GM21737 (cell line): ENCODE measurements around the gene IGSF3.
"Not testable (repeated sequence)": the region's sequence is repeated elsewhere in the genome, so short reads cannot be mapped to it uniquely, and the experiment has no call there.

Experiments
- ATAC-seq: cut with Tn5 transposase; IDR thresholded peaks from one replicate; pipeline ENCODE4 v1.9.1; 2021; ENCODE audit warnings: mild to moderate bottlenecking, moderate library complexity; ENCODE audit not compliant: unreplicated experiment

The IGSF3 gene

GRCh38 chr1:116664366-116664977 is 3.1 kb downstream of the IGSF3 start:
- no peak for ATAC-seq

DNA sequence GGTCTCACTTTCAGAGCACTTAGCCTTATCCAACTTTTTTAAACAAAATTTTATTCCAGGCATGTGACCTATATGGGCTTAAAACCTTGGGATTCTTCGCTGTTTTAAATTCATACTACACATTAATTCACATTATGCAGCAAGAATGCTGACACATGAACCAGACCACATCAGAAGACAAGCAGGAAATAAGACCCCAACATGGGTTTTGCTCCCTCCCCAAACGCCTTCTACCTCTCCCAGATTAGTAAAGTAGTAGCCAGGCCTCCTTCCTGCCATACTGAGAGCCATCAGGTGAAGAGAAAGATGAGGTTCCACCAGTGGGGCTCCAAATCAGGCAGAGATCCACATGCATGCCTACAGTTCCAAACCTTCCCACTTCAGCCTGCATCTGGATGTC is 3.7 kb downstream of the IGSF3 start:
- no peak for ATAC-seq

DNA sequence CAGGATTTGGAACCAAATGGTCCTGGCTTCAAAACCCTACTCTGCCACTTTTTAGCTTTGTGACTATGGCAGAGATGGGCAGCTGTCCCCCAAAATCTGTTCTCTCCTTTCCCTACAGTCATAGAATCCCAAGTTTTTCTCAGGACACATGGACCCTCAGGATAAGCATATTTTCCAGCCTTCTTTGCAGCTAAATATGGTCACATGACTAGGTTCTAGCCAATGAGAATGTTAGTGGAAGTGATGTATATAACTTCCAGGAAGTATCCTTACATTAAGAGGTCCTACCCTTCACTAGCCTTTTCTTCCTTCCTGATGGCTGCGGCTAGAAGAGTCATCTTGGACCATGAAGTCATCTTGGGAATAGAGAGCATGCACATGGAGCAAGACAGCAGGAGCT is 5.9 kb downstream of the IGSF3 start:
- no peak for ATAC-seq

- not testable (repeated sequence) for ATAC-seq
Observed at GRCh38 chr1:116658645-116659044, 8.9 kb downstream of the IGSF3 start.

DNA sequence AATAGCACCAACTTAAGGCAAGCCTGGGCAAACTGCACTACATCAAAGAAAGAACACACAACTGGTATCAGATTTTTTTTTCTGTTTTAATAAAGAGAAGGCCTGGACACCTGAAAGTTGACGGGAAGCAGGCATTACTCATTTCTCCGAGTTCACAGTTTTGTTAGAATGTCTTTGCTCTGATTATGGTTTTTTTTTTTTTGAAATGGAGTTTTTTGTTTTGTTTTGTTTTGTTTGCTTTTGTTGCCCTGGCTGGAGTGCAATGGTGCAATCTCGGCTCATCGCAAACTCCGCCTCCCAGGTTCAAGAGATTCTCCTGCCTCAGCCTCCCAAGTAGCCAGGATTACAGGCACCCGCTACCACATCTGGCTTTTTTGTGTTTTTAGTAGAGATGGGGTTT is 9.7 kb downstream of the IGSF3 start:
- not testable (repeated sequence) for ATAC-seq

GRCh38 chr1:116654351-116654750 is 13.2 kb downstream of the IGSF3 start:
- no peak for ATAC-seq

DNA sequence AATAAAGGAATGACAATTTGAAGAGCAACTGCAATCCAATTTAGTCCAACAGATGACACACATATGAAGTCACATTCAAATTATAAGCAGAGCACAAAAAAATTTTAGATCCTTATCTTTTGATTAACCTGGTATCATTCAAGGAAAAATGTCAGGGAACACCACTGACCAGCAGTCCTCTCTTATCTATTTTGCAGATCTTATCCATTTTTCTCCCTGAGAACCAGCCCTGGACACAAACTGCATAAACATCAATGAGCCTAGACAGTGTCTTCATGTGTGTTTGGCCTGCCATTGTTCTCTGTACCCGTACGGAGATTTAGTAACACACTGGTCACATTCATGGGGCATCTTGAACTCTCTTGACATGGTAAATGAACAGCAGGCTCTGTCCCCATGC is 14.9 kb downstream of the IGSF3 start:
- not testable (repeated sequence) for ATAC-seq

DNA sequence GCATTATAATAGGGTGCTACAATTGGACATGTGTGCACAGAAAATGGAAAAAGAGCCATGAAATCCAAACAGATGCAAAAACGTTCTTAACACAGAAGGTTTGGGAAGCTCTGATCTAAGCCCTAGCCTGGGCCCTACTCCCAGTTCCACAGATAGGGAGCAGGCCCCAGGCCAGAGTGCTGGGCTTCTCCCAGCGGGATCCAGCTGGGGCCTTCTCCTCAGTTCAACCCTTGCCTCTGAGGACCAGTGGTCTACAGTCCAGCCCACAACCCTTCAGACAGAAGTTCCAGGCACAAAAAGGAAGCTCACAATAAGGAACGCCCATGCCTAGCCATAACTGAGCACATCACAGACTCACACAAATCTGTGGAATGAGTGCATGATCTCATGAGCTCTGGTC is 16.8 kb downstream of the IGSF3 start:
- not testable (repeated sequence) for ATAC-seq

DNA sequence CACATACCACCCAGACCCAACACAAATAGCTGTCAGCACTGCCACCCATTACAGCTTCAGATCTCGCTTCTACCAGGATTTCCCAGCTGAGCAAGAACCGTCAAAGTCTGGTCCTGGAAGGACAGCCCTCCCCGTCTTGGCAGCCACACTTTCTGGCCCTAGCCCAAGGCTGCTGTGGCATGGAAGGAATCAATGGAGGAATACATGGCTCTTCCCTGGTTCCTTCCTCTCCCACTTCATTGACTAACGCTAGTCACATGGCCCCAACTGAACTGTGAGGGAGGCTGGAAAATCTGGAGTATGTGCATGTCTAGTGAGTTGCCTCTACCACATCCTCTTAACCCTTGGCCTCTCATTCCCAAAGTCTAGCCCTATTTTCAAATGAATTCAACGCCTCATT is 18.5 kb downstream of the IGSF3 start:
- not testable (repeated sequence) for ATAC-seq

GRCh38 chr1:116648325-116648724 is 19.2 kb downstream of the IGSF3 start:
- ATAC-seq: not testable (repeated sequence)

DNA sequence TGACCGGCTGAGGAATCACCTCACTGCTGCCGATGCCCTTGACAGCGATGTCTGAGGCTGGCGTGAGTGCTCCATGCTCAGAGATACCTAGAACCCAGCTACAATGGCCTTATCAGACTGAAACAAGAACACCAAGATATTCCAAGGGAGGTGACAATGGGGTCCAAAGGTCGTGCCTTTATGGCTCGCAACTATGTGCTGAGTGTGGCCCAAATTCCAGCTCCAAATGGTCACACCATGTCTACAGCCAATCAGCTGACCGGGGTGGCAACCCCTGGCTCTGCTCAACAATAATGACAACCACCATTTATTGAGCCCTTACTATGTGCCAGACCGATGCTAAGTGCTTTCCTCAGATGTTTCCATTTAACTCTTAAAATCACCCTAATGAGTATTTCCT is 20.3 kb downstream of the IGSF3 start:
- ATAC-seq: not testable (repeated sequence)

DNA sequence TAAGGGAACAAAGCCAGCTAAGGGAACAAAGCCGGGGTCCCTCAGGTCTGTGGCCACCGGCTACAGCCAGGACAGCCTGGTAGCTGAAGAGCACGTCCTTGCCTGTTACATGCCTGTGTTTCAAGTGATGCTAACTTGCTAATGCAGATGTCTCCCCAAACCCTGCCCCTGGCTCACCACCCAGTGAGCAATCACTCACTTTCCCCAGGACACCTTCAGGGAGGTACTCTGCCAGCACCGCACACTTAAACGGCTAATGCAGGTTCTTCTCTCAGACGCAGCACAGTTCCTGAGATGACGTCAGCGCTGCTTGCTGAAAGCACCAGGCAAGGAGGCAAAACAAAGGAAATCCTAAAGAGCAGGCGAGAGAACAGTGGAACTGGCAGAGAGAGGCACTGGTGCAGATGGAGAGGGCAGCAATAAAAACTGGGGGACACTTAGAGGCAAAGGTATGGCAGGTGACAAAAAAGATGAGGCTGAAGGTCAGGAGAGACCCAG is 20.8 kb downstream of the IGSF3 start:
- ATAC-seq: not testable (repeated sequence)

GRCh38 chr1:116645802-116646672 is 21.5 kb downstream of the IGSF3 start:
- ATAC-seq: not testable (repeated sequence)

DNA sequence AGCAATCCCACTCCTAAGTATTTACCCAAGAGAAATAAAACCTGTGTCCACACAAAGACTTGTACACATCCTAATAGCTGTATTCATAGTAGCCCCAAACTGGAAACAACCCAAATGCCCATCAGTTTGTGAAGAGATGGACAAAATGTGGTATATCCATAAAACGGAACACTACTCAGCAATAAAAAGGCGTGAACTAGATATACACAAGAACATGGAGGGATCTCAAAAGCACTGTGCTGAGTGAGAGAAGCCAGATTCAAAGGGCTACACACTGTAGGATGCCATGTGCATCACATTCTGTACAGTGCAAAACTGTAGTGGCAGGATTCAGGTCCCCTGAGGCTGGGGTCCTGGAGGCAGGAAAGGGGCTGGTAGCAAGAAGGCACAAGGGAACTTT is 22.5 kb downstream of the IGSF3 start:
- ATAC-seq: not testable (repeated sequence)

DNA sequence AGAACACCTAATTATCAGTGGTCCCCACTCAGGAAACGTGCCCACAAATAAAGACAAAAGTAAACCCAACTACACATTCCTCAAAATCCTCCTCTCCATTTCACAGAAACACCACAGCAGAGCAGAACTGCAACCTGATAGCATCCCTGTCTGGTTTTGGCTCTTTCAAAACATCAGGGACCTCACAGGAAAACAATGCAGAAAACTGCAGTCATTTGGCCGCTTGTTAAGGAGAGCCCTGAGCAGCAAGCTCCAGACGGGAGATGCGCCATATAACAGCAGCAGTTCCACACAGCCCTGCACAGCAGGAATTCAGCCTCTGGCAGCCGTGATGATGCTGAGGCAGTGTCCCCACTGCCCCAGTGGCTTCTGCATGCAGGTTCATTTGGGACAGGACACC is 23.4 kb downstream of the IGSF3 start:
- not testable (repeated sequence) for ATAC-seq

DNA sequence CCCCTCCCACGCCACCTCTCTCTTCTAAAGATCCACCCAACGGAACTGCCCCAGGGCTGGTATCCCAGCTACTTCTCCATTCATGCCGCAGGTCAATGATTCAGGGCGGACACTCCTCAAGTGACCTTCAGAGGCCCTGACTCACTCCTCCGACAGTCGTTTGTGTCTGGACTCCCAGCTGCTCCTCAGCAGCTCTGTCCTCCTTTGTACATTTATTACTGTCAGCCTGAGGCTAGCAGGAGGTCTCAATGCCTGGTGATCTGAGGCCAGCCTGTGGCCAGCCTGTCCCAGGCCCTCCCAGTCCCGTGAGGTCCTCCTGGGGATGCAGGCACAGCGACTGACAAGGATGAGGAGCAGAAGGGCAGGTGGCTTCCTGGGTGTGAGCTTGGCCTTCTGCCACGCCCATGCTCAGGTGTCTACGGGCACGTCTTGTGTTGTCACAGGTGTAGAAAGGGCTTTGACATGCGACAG is 24.2 kb downstream of the IGSF3 start:
- not testable (repeated sequence) for ATAC-seq

DNA sequence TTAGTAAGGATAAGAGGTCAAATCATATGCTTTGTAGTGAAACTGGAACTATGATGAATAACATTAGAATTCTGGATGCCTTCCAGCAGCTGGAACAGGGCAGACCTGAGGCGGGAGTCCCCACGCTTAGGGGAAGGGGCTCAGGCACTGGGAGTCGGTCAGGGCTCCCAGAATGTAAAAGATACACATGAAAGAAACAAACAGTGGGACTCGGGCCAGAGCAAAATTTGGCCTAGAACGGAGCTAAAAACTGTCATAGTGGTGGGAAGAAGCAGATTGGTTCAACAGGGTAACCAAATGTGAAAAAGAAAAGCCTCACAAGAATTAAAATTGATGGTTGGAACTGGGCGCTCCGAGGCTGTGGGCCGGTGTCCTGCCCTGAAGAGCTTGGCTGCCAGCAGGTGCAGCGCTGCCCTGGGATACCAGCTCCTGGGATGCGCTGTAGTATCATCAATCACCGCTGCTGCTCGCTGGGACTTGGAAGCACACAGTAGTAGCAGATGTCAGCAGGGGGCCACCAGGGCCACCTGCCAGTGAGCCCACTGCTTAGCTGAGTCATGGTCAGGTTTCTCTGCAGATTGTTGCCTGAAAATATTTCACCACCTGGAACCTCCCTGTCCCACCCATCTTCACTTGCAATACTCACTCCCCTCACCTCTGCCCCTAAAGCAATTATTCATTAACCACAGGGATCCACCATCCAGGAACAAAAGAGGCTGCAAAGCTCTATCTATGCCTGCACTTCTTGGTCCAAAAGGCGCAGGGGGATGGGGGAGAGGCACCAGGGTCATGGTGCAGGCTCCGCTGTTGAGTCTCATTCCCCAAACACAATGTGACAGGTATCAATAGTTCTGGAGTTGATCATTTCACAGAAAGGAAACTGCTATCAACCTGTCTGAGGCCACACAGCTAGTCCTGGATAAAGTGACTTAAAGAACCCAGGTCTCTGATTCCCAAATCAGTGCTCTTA is 24.9 kb downstream of the IGSF3 start:
- not testable (repeated sequence) for ATAC-seq

DNA sequence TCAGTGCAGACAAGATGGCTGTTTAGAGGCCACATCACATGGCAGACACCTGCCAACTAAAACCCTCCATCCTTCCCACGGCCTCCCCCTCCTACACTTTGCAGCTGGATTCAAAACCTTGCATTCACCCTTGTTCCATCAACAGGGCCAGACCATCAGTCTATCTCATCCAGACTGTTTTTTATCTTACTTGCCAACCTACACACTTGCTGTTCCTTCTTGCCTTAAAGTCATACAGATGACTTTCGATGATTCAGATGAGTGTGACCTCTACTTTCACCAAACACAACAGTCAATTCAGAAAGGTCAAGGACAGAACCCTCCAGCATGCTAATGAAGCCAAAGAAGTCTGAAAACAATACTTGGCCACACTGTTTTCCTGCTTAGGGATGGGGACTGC is 29.9 kb downstream of the IGSF3 start:
- ATAC-seq: not testable (repeated sequence)

- ATAC-seq: not testable (repeated sequence)
Observed at GRCh38 chr1:116636584-116636983, 30.9 kb downstream of the IGSF3 start.

DNA sequence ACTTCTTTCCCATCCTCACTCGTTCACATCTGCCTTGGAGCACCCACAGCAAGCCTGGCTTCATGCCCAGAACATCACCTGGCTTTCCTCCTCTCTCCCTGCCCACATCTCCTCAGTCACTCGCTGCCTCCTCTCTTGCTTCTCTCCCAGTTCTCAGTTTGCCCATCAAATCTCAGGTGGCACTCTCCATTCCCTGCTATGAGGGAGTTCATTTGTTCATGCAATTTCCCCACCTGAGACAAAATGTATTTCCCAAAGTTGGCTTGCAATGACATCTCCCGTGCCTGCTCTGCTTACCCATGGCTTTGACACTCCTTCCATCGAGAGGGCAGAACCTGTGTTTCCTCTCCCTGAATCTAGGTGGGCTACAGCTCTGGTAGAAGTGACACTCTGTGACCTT is 33.1 kb downstream of the IGSF3 start:
- ATAC-seq: not testable (repeated sequence)
